HG03432 (cell line): ENCODE results near the gene CTNNAL1.
"Not testable (repeated sequence)": the region's sequence is repeated elsewhere in the genome, so short reads cannot be mapped to it uniquely, and the experiment has no call there.

ENCODE experiments used
- ATAC-seq: cut with Tn5 transposase; IDR thresholded peaks from one replicate; pipeline ENCODE4 v1.9.1; 2021; ENCODE audit warnings: mild to moderate bottlenecking, moderate library complexity; ENCODE audit not compliant: unreplicated experiment

CTNNAL1 gene

GRCh38 chr9:108933718-108934322 is 79.5 kb downstream of the CTNNAL1 start, which contains the start of gene ELP1:
Gene ELP1, minus strand, starts transcription at chr9:108934124. Its CDS starts 2,978 bp downstream, at chr9:108931146.
- ATAC-seq = peak; percentile 89

- no peak for ATAC-seq
These were observed 80.0 kb downstream of the CTNNAL1 start for GRCh38 chr9:108933231-108933717.

GRCh38 chr9:108928386-108928785 is 84.9 kb downstream of the CTNNAL1 start:
- ATAC-seq = no peak

- no peak for ATAC-seq
These were observed 88.8 kb downstream of the CTNNAL1 start for GRCh38 chr9:108924466-108924865.

GRCh38 chr9:108921200-108921599 is 92.1 kb downstream of the CTNNAL1 start:
- ATAC-seq = no peak

- ATAC-seq = not testable (repeated sequence)
These were observed 92.9 kb downstream of the CTNNAL1 start for GRCh38 chr9:108920401-108920800.

- ATAC-seq = no peak
These were observed 93.8 kb downstream of the CTNNAL1 start for GRCh38 chr9:108919517-108919916.

- ATAC-seq = no peak
These were observed 99.9 kb downstream of the CTNNAL1 start for GRCh38 chr9:108913391-108913790.

- no peak for ATAC-seq
These were observed 101.5 kb downstream of the CTNNAL1 start for GRCh38 chr9:108911820-108912219.

GRCh38 chr9:108910914-108911313 is 102.4 kb downstream of the CTNNAL1 start:
- no peak for ATAC-seq

GRCh38 chr9:108910402-108910801 is 102.9 kb downstream of the CTNNAL1 start:
- ATAC-seq = no peak

GRCh38 chr9:108905494-108905893 is 107.8 kb downstream of the CTNNAL1 start:
- no peak for ATAC-seq

- ATAC-seq = no peak
These were observed 109.1 kb downstream of the CTNNAL1 start for GRCh38 chr9:108904161-108904560.

- ATAC-seq = no peak
These were observed 109.7 kb downstream of the CTNNAL1 start for GRCh38 chr9:108903420-108904103.

GRCh38 chr9:108900176-108900575 is 113.1 kb downstream of the CTNNAL1 start:
- no peak for ATAC-seq

GRCh38 chr9:108899023-108899695 is 114.1 kb downstream of the CTNNAL1 start:
- ATAC-seq = not testable (repeated sequence)

- no peak for ATAC-seq
These were observed 115.8 kb downstream of the CTNNAL1 start for GRCh38 chr9:108897324-108898096.

GRCh38 chr9:108894225-108894997 is 118.9 kb downstream of the CTNNAL1 start:
- no peak for ATAC-seq
